Stimulated activated effector memory CD8-positive, alpha-beta T cell treated with anti-CD3 and anti-CD28 coated beads, Interleukin-12 subunit alpha, Interleukin-12 subunit beta, amount 100 ng/mL, for 72 hours (primary cell): ENCODE measurements around the gene GRAP2.
A peak's percentile ranks its signal among the peaks of the same experiment; 100 is the strongest.

ENCODE experiments used
- ATAC-seq: fragments of 150-1000 bp; cut with Tn5 transposase; 2 replicates; pipeline ENCODE4 v1.10.0; 2021
- DNase-seq, 2 donors: peaks; one replicate each; pipeline ENCODE4 v3.0.0; 2021 to 2022; ENCODE audit warnings: low spot score in 2 of 2
- H3K27ac Mint-ChIP-seq: one replicate; pipeline ENCODE4 v1.8.0; 2022; ENCODE audit warnings: mild to moderate bottlenecking, mixed read lengths
- H3K36me3 Mint-ChIP-seq: one replicate; pipeline ENCODE4 v1.8.0; 2022; ENCODE audit warnings: mild to moderate bottlenecking, mixed read lengths
- H3K4me1 Mint-ChIP-seq: one replicate; pipeline ENCODE4 v1.8.0; 2022; ENCODE audit warnings: mixed read lengths
- H3K4me3 Mint-ChIP-seq: one replicate; pipeline ENCODE4 v1.8.0; 2022; ENCODE audit warnings: mild to moderate bottlenecking, mixed read lengths
- H3K9me3 Mint-ChIP-seq: one replicate; pipeline ENCODE4 v1.8.0; 2022; ENCODE audit warnings: mixed read lengths

The GRAP2 gene

DNA sequence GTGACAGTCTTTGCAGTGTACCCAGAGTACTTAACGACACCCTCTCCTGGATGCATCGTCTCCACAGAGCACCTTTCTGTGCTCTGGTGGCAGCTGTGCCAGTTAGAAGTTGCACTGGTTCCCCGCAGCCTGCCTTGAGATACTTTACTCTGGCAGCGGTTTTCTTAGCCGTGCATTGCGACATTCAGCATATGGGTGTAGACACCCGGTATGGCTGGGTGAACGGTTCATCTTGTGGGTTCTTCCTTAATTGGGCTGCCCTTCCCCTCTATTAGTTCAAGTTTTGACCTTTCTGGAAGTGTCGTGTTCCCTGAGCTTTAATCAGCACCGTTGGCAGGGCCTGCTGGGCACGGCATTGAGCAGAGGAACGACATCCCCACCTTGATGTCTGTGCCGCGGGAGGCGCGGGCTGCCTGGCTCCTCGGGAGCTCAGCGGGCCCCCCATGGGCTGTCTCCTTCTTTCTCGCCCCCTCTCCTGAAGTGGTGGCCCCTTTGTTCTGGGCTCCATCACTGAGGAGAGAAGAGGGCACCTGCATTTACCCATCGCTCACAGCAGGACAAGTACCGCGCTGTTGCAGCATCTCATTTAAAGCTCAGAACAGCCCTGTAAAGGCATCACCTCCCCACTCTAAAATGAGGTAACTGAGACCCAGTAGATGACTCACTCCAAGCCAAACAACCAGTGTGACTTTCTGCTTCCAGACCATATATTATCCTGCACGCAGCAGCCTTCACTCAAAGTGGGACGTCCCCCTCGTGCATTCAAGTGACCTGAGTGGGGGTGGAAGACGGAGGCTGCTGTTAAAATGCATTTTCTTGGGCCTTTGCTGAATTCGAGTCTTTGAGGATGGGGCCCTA lies 107.2 kb downstream of the GRAP2 start:
- peak; percentile 53 for ATAC-seq
- H3K36me3 Mint-ChIP-seq, result peaks cover 5% of the 10 kb centered on the region
- peaks cover 18% of the 10 kb centered on the region for H3K4me1 Mint-ChIP-seq
- H3K27ac Mint-ChIP-seq, result peak overlapping the region; percentile 63
- no peak overlapping the region for H3K4me3 Mint-ChIP-seq
- no peak for DNase-seq
- no peaks in the 10 kb centered on the region for H3K9me3 Mint-ChIP-seq

- peaks cover 18% of the 10 kb centered on the region for H3K4me1 Mint-ChIP-seq
- no peak for DNase-seq
- no peak for ATAC-seq
These were observed 107.9 kb downstream of the GRAP2 start for GRCh38 chr22:40008726-40009291.

DNA sequence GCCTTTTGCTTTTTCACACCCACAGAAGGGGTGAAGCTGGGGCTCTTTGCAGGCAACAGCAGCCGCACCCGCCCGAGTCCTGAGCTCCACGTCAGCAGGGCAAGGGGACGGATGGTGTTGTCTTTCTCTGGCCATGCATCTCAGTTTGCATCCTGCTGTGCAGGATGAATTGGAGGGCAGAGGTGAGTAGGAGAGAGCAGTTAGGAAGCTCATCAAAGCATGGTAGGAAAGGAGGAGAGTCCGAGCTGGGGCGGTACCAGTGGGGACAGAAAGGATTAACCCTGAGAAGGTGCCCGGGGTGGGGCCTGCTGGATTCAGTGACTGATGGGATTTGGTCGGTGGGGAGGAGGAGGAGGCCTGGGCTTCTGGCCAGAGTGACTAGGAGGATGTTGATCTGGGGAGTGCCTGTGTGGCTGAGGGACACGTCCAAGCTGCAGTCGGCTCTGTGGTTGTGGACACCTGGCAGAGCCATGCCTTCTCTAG lies 108.4 kb downstream of the GRAP2 start:
- H3K9me3 Mint-ChIP-seq, result no peaks in the 10 kb centered on the region
- H3K4me1 Mint-ChIP-seq, result peaks cover 18% of the 10 kb centered on the region
- H3K27ac Mint-ChIP-seq, result peak overlapping the region; percentile 30
- no peak for DNase-seq
- no peak for ATAC-seq
- H3K36me3 Mint-ChIP-seq, result peaks cover 5% of the 10 kb centered on the region
- H3K4me3 Mint-ChIP-seq, result no peak overlapping the region

More at GRCh38 chr22:40008726-40009291, 107.9 kb downstream of the GRAP2 start:
- Mint-ChIP-seq H3K4me3 (no peak overlapping the region), H3K27ac (peak overlapping the region; percentile 30), H3K36me3 (peaks cover 5% of the 10 kb centered on the region), H3K9me3 (no peaks in the 10 kb centered on the region)

DNA sequence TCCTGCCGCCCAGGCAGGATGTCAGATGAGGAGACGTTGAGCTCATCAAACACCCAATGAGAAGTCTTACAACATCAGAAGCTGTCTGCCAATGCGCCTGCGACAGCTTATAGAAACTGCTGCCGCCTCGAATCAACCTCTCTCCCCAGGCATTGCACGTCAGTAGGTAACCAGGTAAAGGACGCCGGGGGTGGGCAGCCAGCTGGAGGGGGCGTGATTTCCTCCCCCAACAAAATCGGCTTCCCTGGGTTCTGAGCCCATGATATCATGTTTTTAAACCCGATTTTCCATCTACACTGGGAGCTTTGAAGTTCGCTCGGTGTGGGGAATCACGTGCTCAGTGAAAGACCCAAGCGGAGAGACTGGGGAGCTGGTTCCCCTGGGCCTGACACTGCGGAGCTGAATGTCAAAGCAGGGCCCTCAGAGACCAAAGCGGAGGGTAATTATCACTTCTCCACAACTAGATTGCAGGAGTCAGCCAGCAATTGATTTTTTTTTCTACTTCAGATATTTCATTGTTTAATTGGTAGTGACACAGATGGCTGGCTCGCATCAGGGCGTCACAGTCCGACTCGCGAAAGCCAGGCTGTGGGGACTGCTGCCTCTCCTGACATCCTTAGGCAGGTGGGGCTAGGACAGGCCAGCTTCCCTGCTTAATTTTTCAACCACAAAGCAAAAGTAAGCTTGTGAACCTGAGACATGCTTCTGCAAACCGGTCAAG lies 109.2 kb downstream of the GRAP2 start:
- DNase-seq, result no peak

DNA sequence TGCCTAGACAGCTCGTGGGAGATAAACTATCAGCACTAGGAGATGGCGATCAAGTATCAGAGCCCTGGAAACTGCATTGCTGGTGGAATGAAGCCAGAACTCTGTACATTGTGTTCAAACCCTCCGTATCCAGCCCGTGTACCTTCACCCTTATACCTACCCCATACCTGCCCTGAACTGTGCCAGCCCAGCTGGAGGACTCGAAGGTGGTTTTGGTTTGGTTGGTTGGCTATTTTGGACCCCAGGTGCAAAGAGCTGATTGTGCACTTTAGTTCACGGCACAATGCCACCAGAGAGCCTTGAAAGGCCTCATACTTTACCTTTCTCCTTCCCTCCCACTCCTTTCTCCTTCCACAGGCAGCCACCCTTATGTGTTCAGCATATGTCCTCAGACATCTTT lies 109.9 kb downstream of the GRAP2 start:
- no peaks in the 10 kb centered on the region for H3K9me3 Mint-ChIP-seq
- H3K27ac Mint-ChIP-seq, result no peak overlapping the region
- ATAC-seq, result no peak
- no peak for DNase-seq
- H3K4me3 Mint-ChIP-seq, result no peak overlapping the region
- H3K36me3 Mint-ChIP-seq, result peaks cover 5% of the 10 kb centered on the region
- peaks cover 18% of the 10 kb centered on the region for H3K4me1 Mint-ChIP-seq

More for the DNA sequence above, 109.2 kb downstream of the GRAP2 start:
- no peak overlapping the region for H3K4me3 Mint-ChIP-seq
- H3K36me3 Mint-ChIP-seq, result peaks cover 5% of the 10 kb centered on the region
- no peaks in the 10 kb centered on the region for H3K9me3 Mint-ChIP-seq
- H3K27ac Mint-ChIP-seq, result no peak overlapping the region
- no peak for ATAC-seq
- peaks cover 18% of the 10 kb centered on the region for H3K4me1 Mint-ChIP-seq

GRCh38 chr22:40014667-40015248 lies 113.9 kb downstream of the GRAP2 start:
- ATAC-seq (no peak), DNase-seq (no peak)
- H3K36me3 Mint-ChIP-seq, result no peaks in the 10 kb centered on the region
- no peak overlapping the region for H3K27ac Mint-ChIP-seq
- no peak overlapping the region for H3K4me3 Mint-ChIP-seq
- no peaks in the 10 kb centered on the region for H3K9me3 Mint-ChIP-seq
- H3K4me1 Mint-ChIP-seq, result peaks cover under 1% of the 10 kb centered on the region

GRCh38 chr22:40015358-40015976 lies 114.6 kb downstream of the GRAP2 start:
- no peak overlapping the region for H3K4me3 Mint-ChIP-seq
- ATAC-seq (no peak), DNase-seq (no peak)
- no peaks in the 10 kb centered on the region for H3K36me3 Mint-ChIP-seq
- no peaks in the 10 kb centered on the region for H3K4me1 Mint-ChIP-seq
- H3K27ac Mint-ChIP-seq, result no peak overlapping the region
- no peaks in the 10 kb centered on the region for H3K9me3 Mint-ChIP-seq

DNA sequence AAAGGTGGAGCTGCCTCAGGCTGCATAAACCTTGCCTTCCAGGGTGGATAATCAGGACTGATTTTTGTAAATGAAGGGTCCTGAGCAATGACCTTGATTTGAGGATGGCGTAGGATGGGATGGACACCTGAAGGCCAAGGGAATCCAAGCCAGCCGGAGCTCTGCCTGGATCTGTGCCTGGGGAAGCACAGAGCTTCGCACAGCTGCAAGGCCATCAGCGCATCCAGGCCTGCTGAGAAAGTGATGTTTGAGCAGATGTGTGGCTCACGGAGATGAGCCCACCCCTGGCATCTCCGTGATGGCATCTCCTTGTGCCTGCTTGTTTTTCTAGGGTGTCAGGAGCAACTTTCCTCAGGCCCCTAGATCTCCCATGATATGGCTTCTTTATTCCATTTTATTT lies 117.2 kb downstream of the GRAP2 start:
- no peaks in the 10 kb centered on the region for H3K9me3 Mint-ChIP-seq
- DNase-seq (no peak), ATAC-seq (no peak)
- no peaks in the 10 kb centered on the region for H3K36me3 Mint-ChIP-seq
- H3K4me3 Mint-ChIP-seq, result no peak overlapping the region
- peaks cover 5% of the 10 kb centered on the region for H3K4me1 Mint-ChIP-seq
- H3K27ac Mint-ChIP-seq, result no peak overlapping the region

DNA sequence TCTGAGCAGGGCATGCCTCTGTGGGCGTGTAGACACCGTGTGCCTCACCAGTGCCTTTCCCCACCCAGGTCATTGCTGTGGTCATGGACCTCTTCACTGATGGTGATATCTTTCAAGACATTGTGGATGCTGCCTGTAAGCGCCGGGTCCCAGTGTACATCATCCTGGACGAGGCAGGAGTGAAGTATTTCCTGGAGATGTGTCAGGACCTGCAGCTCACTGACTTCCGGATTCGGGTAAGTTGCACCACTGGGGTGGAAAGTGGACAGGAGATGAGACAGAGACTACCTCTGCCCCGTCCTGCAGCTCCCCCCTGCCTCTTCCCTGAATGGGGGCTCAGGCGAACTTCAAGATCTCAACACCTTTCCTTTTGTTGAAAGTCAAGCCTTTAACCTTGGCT lies 118.2 kb downstream of the GRAP2 start:
- Mint-ChIP-seq H3K36me3 (no peaks in the 10 kb centered on the region), H3K4me1 (peaks cover 5% of the 10 kb centered on the region), H3K4me3 (no peak overlapping the region), H3K27ac (no peak overlapping the region), H3K9me3 (no peaks in the 10 kb centered on the region)
- DNase-seq, result no peak
- no peak for ATAC-seq

- no peak for ATAC-seq
- DNase-seq, result no peak
- H3K9me3 Mint-ChIP-seq, result no peaks in the 10 kb centered on the region
- no peak overlapping the region for H3K27ac Mint-ChIP-seq
- peaks cover 5% of the 10 kb centered on the region for H3K4me1 Mint-ChIP-seq
- no peaks in the 10 kb centered on the region for H3K36me3 Mint-ChIP-seq
- H3K4me3 Mint-ChIP-seq, result no peak overlapping the region
These were observed 120.1 kb downstream of the GRAP2 start for GRCh38 chr22:40020956-40021355.

GRCh38 chr22:40021401-40022000 lies 120.6 kb downstream of the GRAP2 start:
- Mint-ChIP-seq H3K27ac (no peak overlapping the region), H3K4me1 (peaks cover 5% of the 10 kb centered on the region), H3K4me3 (no peak overlapping the region), H3K36me3 (no peaks in the 10 kb centered on the region), H3K9me3 (no peaks in the 10 kb centered on the region)
- DNase-seq (no peak), ATAC-seq (no peak)

DNA sequence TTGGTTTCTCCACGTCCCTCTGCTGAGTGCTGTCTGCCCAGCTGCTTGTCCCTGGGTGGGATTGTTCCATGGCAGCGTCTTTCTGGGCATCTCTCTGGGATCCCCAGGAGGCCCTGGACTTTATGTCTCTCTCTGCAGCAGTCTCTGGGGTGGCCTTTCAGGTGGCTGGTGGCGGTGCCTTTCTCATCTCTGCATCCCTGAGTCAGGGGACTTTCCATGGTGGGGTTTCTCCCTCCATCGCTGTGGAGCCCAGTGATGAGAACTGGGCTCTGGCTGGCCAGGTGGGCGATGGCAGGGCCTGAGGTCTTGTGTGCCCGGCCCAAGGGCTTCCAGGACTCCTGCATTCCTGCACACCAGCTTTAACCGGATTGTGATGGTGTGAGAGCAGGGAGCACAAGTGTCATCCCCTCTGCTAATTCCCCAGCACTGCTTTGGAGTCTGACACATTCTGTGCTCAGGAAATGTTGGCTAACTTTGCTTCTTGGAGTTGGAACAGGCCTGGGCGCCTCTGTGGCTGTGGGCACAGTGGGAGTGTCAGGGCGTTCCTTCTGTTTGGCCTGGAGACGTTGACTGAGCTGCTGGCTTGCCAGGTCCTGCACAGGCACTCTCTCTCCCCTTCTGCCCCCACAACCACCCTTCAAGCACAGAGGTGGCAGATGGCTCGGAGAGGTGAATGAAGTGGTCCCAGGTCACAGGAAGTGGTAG lies 121.8 kb downstream of the GRAP2 start:
- Mint-ChIP-seq H3K27ac (no peak overlapping the region), H3K4me1 (peaks cover 5% of the 10 kb centered on the region), H3K9me3 (no peaks in the 10 kb centered on the region), H3K36me3 (no peaks in the 10 kb centered on the region), H3K4me3 (no peak overlapping the region)
- ATAC-seq, result peak; percentile 59
- DNase-seq, result no peak
